DMS 273 treated with DMSO at 0.1 percent for 48 hours (cell line): ENCODE results near the gene C1orf105.
A peak's percentile ranks its signal among the peaks of the same experiment; 100 is the strongest.
"Not testable (repeated sequence)": the region's sequence is repeated elsewhere in the genome, so short reads cannot be mapped to it uniquely, and the experiment has no call there.

Source experiments
- DNase-seq: peaks from one replicate; lab custom pipeline; 2025; lab: John Stamatoyannopoulos, UW

Gene C1orf105

DNA sequence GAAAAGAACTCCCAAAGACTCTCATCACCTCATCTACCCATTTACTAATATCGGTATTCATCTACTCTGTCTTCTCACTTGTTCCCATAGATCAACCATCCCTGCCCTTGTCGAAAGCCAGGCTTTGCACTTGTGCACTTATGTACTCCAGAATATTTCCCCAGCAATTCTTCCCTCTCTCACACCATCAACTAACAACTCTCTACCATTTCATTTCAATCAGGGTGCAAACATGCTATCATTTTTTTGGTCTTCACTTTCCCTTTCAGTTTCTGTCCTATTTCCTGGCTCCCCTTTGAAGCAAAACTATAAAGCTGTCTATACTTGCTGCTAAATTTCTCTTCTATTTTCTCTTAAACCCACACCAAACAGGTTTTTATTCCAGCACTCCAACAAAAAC, 6.7 kb downstream of the C1orf105 start:
- no peak for DNase-seq

DNA sequence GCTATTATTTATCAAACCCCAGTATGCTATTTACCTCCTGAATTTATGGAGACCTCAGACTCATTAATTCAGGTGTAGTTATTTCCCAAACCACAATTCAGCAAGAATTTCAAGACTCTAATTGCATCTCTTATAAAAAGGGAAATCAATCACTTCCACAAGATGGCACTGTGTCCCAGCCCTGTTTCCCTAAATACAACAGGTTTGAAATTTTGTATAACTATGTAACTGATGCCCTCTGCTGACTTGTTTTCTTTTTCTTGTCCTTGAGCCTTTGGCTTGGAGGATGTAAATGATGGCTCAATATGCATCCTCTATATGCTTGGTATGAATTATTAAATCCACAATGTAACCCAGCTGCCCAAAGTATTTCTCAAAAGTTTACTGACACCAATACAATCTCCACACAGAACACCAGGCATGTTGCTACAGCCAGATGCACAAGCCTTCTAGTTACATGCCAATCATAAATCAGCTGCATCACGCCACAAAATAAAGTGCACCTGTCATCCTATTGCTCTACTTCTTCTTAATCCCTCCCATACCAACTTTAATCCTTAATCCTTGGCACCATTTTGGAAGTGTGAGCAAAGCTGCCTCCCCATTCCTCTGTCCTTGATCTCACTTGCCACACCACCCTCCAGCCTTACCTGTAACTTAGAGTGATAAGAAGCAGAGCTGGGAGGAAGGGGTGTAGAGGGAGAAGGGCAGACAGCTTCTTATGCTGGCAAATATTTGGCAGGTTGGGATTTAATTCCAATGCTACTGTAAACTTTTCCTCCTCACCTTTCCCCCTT, 9.0 kb downstream of the C1orf105 start:
- peak; percentile 59 for DNase-seq

DNA sequence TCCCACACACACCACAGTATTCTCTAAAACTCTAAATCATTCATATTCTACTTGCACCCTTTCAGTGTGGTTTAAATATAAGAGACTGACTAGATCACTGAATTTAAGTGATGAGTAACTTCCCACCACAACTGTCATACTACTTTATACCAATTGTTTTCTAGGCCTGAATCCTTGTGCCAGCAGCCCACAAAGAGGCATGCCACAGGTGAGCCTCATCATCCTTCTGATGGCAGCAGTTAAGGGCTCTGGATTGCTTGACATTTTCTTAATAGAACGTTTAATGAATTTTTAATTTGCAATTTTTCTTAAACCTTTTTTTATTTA, 9.6 kb downstream of the C1orf105 start:
- no peak for DNase-seq

- DNase-seq = no peak
Measured at GRCh38 chr1:172431204-172431603, 10.7 kb downstream of the C1orf105 start.

- no peak for DNase-seq
Measured at GRCh38 chr1:172431721-172432192, 11.3 kb downstream of the C1orf105 start.

GRCh38 chr1:172437183-172437582, 16.7 kb downstream of the C1orf105 start:
- not testable (repeated sequence) for DNase-seq

- DNase-seq = no peak
Measured at GRCh38 chr1:172442404-172442803, 21.9 kb downstream of the C1orf105 start.

DNA sequence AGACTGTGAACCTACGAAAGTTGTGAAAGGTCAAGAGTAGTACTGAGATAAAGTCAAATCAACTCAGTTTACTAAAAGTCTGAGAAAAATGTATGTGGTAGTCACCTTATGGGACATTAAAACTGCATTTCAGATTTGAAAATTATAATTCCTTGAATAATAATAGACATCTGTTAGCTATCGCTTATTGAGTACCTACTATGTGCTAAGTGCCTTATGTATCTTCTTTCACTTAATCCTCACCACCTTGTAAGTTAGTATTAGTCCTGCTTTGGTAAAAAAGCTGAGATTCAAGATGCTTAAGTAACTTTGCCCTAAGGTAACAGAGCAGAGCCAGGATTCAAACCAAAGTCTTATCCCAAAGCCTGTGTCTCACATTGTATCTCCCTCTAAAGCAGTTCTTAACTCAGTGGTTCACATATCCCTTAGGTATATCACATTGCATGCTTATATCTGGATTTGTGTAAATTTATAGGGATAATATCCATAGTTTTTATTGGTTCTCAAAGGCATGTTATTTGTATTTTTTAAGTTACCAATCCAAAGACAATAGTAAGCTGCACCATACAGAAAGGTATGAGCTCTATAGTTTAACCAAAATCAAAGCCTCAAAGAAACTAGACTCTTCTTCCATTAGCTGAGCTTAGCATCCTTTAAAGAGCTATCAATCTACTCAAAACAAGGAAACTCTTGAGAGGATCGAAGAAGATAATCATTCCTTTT, 22.5 kb downstream of the C1orf105 start:
- DNase-seq = no peak

DNA sequence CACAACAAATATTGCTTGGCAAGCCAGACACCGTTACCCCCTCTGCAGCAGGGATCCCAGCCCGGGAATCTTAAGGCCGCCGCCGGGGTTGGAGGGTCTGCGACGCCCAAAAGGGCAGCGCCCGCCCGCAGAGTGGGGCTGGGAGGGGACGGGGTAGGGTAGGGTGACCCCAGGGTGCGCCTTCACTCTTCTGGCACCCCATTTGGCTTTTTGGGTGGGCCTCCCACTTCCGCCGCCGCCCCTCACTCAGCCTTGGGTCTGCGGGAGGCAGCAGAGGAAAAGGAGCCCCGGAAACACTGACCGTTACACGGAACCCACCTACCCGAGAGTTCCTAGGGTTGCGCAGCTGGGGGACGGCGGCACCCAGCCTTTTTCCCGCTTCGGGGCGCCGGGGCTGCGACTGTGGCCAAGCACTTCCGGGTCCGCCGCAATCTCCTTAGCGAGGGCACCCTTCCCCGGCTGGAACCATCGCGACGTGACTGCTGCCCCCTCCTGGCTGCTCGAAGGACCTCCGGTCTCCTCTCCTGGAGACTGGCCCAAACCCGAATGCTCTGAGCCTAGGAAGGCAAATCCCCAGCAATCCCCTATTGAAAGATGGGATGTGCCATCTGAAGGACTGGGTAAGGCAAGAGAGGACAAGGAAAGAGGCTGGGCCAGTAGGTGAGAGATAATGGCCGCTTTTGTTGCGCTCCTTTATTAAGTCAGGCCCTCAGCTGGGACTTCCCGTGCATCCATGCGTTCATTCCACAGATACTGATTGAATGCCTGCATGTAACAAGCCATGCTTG, 23.4 kb downstream of the C1orf105 start, which contains the start of gene PIGC:
Gene PIGC (minus strand): TSS at position 404 of the 788 bp plus-strand sequence. CDS start 1,447 bp downstream, outside the sequence.
- peak; percentile 60 for DNase-seq

DNA sequence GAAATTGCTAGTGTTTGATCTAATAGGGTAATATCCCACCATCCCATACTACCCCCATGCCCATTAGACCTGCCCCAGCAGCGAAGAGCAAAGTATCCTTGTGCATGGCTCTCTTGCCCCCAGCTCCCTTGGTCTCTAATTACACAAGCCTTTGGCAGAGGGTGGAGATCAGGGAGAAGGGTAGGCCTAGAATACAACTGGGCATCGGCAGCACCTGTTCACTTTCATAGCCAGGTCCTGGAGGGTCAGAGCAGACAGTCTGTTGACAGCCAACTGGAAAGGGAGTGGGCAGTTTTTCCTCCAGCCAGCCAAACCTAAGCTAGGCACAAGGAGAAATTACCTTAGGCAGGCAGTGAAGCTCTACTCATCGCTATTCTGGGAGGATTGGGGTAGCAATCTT, 26.1 kb downstream of the C1orf105 start:
- no peak for DNase-seq

DNA sequence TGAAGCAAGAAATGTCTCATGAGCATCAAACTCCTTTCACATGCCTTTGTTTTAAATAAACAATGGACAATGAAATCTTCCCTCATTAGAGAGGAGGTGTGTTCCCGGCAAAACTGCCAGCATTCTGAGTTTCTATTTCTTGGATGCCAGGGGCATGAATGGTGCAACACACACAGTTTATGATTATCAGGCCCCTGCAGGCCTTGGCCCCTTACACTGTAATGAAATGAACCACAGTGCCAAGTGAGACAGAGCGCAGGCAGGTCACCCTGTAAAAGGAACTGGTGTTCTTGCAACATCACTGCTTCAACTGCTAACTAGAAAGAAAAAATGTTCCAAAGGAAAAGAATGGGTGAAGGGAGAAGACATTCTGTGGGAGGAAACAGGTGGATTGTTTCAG, 27.2 kb downstream of the C1orf105 start:
- no peak for DNase-seq

DNA sequence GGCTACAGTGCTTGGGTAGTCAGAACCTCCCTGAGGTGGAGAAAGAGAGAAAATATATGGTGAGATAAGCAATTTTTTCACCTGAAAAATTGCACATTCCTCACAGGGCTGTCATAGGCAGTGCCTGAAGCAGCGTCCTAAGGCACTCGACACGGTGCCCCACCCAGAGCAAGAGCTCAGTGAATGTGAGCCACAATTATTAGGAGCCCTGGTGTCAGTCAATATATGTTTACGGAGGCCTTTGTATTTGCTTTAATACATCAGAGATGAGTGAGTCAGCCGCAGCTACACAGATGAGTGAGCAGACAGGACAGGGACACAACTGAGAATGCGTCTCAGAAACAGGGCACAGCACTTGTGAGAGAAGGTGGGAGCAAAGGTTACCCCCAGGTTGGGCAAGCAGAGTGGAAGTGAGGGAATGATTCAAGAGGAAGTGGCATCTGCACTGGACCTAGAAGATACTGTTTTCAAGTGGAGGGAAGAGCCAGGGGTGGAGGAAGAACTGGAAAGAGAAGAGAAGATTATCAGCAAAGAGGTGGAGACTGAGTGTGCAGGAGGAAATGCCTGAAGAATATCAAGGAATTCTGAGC, 28.6 kb downstream of the C1orf105 start:
- DNase-seq = no peak

DNA sequence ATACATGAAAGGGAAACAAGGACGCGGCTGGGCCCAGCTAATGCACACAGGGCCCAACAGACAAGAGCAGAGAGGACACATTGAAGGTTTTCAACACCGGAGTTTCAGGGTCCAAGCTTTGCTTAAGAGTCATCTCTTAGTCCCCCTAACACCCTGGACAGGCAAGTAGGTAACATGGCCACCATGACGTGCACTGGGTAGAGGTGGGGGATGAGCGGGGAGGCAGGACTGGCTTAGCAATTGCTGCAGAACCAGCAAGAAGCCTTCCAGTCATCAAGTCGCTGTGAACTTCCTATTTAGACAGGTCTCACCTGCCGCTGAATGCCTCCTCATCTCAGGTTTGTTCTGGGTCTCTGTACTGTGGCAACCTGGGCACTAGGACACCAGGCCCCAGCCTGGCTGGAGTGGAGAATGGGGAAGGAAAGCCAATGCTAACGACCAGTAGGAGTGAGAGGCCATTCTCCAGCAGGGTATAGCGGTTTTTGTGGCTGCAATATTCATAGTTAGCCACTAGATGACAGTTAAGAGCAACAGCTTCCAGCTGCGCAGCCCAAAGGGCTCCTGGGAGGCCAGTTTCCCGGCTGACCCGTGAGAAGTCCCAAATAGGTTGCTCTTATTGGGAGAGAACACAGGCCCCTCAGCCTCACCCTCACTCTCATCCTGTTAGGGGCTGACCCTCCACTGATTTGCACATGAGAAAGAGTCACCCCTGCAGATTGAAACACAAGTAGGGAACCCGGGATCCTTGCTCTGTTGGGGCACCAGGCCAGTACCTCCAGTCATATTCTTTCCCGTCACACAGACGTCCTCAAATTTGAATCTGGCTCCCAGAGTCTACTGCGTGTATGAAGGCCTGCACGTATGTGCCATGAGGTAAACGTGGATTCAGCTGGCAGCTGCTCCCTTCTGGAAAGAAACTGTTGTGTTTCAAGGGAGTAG, 29.4 kb downstream of the C1orf105 start:
- peak; percentile 35 for DNase-seq

DNA sequence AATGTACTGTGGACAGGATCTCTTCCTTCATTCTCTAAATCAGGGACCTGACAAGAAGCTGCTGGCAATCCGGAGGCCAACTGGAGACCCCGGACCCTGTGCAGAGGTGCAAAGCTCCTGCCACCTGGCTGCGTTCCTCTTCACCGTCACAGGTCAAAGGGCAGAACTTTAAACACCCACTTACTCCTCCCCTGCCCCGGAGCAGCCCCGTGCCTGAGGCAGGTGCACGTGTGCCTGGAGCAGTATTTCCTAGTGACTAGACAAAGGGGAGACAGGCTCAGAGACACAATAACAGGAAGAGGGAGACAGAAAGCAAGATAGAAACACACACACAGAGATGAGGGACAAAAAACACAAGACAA, 30.0 kb downstream of the C1orf105 start:
- DNase-seq = no peak

- no peak for DNase-seq
Measured at GRCh38 chr1:172451002-172451443, 30.5 kb downstream of the C1orf105 start.

GRCh38 chr1:172452536-172453152, 32.2 kb downstream of the C1orf105 start:
- DNase-seq = no peak

DNA sequence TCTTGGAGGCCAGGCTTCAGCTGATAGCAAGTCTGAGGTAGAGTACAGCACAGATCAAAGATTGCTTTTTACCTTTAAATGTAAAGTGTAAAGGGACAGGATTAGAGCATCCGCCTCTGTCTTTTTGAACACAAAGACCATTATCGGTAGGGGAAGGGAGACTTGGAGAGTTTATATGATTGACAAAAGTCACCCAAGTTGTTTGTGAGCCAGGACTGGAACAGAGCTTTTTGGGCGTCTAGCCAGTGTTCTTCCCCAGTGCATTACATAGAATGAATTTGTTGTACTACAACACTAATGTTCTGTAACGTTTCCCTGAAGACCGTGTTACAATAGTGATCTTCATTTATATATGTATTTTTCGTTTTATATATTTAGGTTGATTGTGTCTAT, 32.7 kb downstream of the C1orf105 start:
- no peak for DNase-seq

GRCh38 chr1:172453607-172454006, 33.1 kb downstream of the C1orf105 start:
- DNase-seq = no peak

DNA sequence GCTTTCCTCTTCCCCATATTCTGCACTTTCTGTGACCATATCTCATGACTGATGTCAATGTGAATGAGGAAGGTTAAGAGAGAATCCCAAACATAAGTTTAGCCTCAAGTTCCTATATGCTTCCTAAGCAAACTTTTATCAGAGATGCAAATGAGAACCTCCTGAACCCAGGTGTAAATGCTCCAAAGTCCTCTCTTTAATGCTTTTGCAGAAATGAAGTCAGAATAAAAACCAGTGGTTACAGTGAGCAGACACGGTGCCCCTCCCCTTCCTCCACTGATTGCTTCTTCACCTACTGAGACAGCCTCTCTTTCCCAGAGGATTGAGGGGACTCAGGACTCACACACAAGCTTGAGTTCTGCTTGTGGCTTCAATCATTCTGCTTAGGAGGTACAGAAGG, 35.0 kb downstream of the C1orf105 start:
- DNase-seq = no peak

DNA sequence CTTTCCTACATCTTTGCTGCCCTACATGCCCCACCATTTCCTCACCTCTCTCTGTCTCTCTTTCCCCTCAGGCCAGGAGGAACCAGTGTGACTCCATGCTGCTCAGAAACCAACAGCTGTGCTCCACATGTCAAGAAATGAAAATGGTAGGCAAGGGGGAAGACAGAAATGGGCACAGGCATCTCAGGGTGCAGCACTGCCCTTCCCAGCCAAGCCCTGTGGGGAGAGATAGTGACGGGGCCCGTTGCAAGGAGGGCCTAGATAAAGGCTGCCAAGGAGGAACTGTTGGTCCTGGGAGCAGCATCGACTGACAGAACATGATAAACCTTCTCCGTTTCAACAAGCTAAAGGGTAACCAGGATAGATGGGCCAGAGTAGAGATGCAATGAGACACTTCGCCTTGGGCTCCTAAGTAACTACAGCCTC, 35.9 kb downstream of the C1orf105 start:
- DNase-seq = no peak
